Liver (tissue), 9 donors: ENCODE results near the gene TTC38. TPM values are rescaled to one million over a fixed set of nuclear protein-coding genes. Genes with fewer than 3 reads are reported as not detected.

ENCODE experiments used
- DNase-seq: peaks from one replicate; pipeline ENCODE4 v3.0.0-alpha.2; 2017; ENCODE audit warnings: low spot score
- H3K27ac ChIP-seq, 2 donors: one replicate each; pipeline ENCODE4 v1.7.0; 2013; ENCODE audit warnings: inconsistent platforms in 2 of 2, low read length in 2 of 2, control low read depth in 1 of 2, low read depth in 1 of 2, mild to moderate bottlenecking in 1 of 2
- H3K27me3 ChIP-seq, 4 donors: one replicate each; pipeline versions ENCODE4 v1.6.1 to v1.7.0; 2013; ENCODE audit warnings: low read length in 3 of 4, inconsistent platforms in 1 of 4, mild to moderate bottlenecking in 1 of 4, moderate library complexity in 1 of 4; ENCODE audit not compliant: control insufficient read depth in 4 of 4, insufficient read depth in 4 of 4
- H3K36me3 ChIP-seq, 4 donors: one replicate each; pipeline versions ENCODE4 v1.6.1 to v1.7.0; 2013; ENCODE audit warnings: low read length in 3 of 4, mild to moderate bottlenecking in 3 of 4, low read depth in 1 of 4, moderate library complexity in 1 of 4; ENCODE audit not compliant: control insufficient read depth in 4 of 4, insufficient read depth in 3 of 4
- H3K4me1 ChIP-seq, 4 donors: one replicate each; pipeline versions ENCODE4 v1.6.1 to v1.7.0; 2013; ENCODE audit warnings: low read length in 3 of 4, mild to moderate bottlenecking in 3 of 4, moderate library complexity in 1 of 4; ENCODE audit not compliant: control insufficient read depth in 4 of 4, insufficient read depth in 4 of 4
- H3K4me3 ChIP-seq, 3 donors: one replicate each; pipeline versions ENCODE4 v1.6.1 to v1.7.0; 2013; ENCODE audit warnings: low read length in 3 of 3, control low read depth in 1 of 3, low read depth in 1 of 3, mild to moderate bottlenecking in 1 of 3
- H3K9ac ChIP-seq, 2 donors: one replicate each; pipeline ENCODE4 v1.7.0; 2013; ENCODE audit warnings: low read length in 2 of 2, mild to moderate bottlenecking in 2 of 2, moderate library complexity in 2 of 2, control low read depth in 1 of 2, low read depth in 1 of 2
- H3K9me3 ChIP-seq, 4 donors: one replicate each; pipeline versions ENCODE4 v1.6.1 to v1.7.0; 2013; ENCODE audit warnings: low read length in 3 of 4; ENCODE audit not compliant: control insufficient read depth in 4 of 4
- EGR1 ChIP-seq, 2 donors: IDR thresholded peaks; 2 replicates each; pipeline ENCODE4 v1.6.1; 2016 to 2018; ENCODE audit warnings: antibody characterized with exemption in 2 of 2, low read depth in 2 of 2
- FOXA1 ChIP-seq: IDR thresholded peaks from 2 replicates; pipeline ENCODE4 v1.6.1; 2016; ENCODE audit warnings: antibody characterized with exemption
- FOXA2 ChIP-seq: IDR thresholded peaks from 2 replicates; pipeline ENCODE4 v1.6.1; 2016; ENCODE audit warnings: antibody characterized with exemption
- GABPA ChIP-seq, 2 donors: IDR thresholded peaks in 1 of 2; conservative IDR thresholded peaks in 1 of 2; 2 replicates each; pipeline ENCODE4 v1.6.1; 2016; ENCODE audit warnings: antibody characterized with exemption in 2 of 2, mild to moderate bottlenecking in 1 of 2, moderate library complexity in 1 of 2
- HNF4A ChIP-seq, 2 donors: conservative IDR thresholded peaks; 2 replicates each; pipeline ENCODE4 v1.6.1; 2016; ENCODE audit warnings: antibody characterized with exemption in 2 of 2, mild to moderate bottlenecking in 2 of 2
- JUND ChIP-seq, 2 donors: IDR thresholded peaks; 2 replicates each; pipeline ENCODE4 v1.6.1; 2016; ENCODE audit warnings: antibody characterized with exemption in 2 of 2
- NR2F2 ChIP-seq: IDR thresholded peaks from 2 replicates; pipeline ENCODE4 v1.6.1; 2016; ENCODE audit warnings: antibody characterized with exemption
- RAD21 ChIP-seq, 2 donors: IDR thresholded peaks; 2 replicates each; pipeline ENCODE4 v1.6.1; 2016; ENCODE audit warnings: antibody characterized with exemption in 2 of 2, mild to moderate bottlenecking in 2 of 2
- RXRA ChIP-seq, 2 donors: IDR thresholded peaks; 2 replicates each; pipeline ENCODE4 v1.6.1; 2017 to 2018; ENCODE audit warnings: antibody characterized with exemption in 2 of 2, mild to moderate bottlenecking in 1 of 2
- SP1 ChIP-seq: IDR thresholded peaks from 2 replicates; pipeline ENCODE4 v1.6.1; 2018; ENCODE audit warnings: antibody characterized with exemption, mild to moderate bottlenecking
- TAF1 ChIP-seq: conservative IDR thresholded peaks from 2 replicates; pipeline ENCODE4 v1.6.1; 2016; ENCODE audit warnings: antibody characterized with exemption, mild to moderate bottlenecking
- YY1 ChIP-seq: IDR thresholded peaks from 2 replicates; pipeline ENCODE4 v1.6.1; 2016; ENCODE audit warnings: antibody characterized with exemption, mild to moderate bottlenecking
- WGBS: extraction: QIAGEN DNeasy Blood & Tissue Kit; methylation state at CpG from one replicate; pipeline ENCODE4 v1.1.7; 2013; 5-methylcytosine and 5-hydroxymethylcytosine counted together
- polyA plus RNA-seq, 2 donors: library from polyadenylated mRNA; stranded (reverse) in 1 of 2; unstranded in 1 of 2; fragments of 200-250 nt in 1 of 2; fragments of >200 nt in 1 of 2; fragmentation: Nextera tagmentation in 1 of 2; extraction: Ambion mirVana in 1 of 2; gene quantifications; one replicate each; pipeline versions ENCODE4 v1.2.1 to v1.2.3, GENCODE V29; 2013 to 2015
- total RNA-seq, 2 donors: library from RNA; depleted of rRNA; stranded (reverse); fragments of >200 nt; gene quantifications; one replicate each; pipeline ENCODE4 v1.2.3, GENCODE V29; 2014
- TF ChIP-seq, protein P1 (sequence below): fragments of 150-350 bp; IDR thresholded peaks from 2 replicates; pipeline ENCODE4 v1.5.1; 2017; ENCODE audit warnings: improper control_type of control experiment, low read depth, low read length; ENCODE audit not compliant: missing input control
- TF ChIP-seq, protein P2 (sequence below): IDR thresholded peaks from 2 replicates; pipeline ENCODE4 v1.6.1; 2016; ENCODE audit warnings: antibody characterized with exemption
- TF ChIP-seq, protein P3 (sequence below): IDR thresholded peaks from 2 replicates; pipeline ENCODE4 v1.6.1; 2016; ENCODE audit warnings: antibody characterized with exemption
- donor health status: healthy.
- donor health status: healthy.
- donor health status: healthy.
- donor health status: healthy.
- donor health status: healthy.

TTC38 gene
- total and polyA plus RNA-seq, 4 donors, result 63.9 to 389 (median 128) TPM

DNA sequence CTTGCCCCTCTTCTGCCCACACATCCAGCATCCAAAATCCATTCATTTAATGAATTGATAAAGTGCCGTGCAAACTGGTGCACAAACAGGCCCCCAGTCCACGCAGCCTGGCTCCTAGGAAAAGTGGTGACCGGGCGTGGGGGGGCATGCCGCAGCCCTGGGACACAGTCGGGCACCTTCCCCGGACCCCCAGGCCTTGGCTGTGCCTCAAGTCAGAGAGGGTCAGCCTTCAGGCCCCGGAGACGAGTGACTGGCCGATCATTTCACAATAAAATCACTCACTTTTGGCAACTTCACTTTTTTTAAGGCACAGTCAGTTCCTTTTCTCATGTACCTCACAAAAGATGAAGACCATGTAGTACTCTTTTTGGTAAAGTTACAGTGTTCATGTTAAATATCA is 25.7 kb upstream of the TTC38 start:
- Histone ChIP-seq H3K4me3 (no peak overlapping the region), H3K9me3 (no peaks in the 10 kb centered on the region), H3K9ac (no peak overlapping the region), H3K27me3 (no peaks in the 10 kb centered on the region), H3K4me1 (peaks cover 4 to 24% (median 13%) of the 10 kb centered on the region in 4 donors), H3K27ac (no peak overlapping the region), H3K36me3 (peaks cover 5 to 24% (median 17%) of the 10 kb centered on the region in 4 donors)
- TF ChIP-seq, protein P1, sequence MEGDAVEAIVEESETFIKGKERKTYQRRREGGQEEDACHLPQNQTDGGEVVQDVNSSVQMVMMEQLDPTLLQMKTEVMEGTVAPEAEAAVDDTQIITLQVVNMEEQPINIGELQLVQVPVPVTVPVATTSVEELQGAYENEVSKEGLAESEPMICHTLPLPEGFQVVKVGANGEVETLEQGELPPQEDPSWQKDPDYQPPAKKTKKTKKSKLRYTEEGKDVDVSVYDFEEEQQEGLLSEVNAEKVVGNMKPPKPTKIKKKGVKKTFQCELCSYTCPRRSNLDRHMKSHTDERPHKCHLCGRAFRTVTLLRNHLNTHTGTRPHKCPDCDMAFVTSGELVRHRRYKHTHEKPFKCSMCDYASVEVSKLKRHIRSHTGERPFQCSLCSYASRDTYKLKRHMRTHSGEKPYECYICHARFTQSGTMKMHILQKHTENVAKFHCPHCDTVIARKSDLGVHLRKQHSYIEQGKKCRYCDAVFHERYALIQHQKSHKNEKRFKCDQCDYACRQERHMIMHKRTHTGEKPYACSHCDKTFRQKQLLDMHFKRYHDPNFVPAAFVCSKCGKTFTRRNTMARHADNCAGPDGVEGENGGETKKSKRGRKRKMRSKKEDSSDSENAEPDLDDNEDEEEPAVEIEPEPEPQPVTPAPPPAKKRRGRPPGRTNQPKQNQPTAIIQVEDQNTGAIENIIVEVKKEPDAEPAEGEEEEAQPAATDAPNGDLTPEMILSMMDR, result no peak
- TF ChIP-seq FOXA2 (no peak), EGR1 (IDR thresholded peaks at IDR 0.05; ENCODE audit: low read depth in 2 of 2) (no peak), GABPA (IDR thresholded peaks at IDR 0.05 in 1 of 2, conservative IDR thresholded peaks at IDR 0.05 in 1 of 2) (no peak), JUND (IDR thresholded peaks at IDR 0.05) (no peak), SP1 (no peak), RAD21 (IDR thresholded peaks at IDR 0.05) (no peak)
- no peak for DNase-seq
- whole genome bisulfite sequencing, result 90% methylated on average over 10 of the region's 10 CpGs

DNA sequence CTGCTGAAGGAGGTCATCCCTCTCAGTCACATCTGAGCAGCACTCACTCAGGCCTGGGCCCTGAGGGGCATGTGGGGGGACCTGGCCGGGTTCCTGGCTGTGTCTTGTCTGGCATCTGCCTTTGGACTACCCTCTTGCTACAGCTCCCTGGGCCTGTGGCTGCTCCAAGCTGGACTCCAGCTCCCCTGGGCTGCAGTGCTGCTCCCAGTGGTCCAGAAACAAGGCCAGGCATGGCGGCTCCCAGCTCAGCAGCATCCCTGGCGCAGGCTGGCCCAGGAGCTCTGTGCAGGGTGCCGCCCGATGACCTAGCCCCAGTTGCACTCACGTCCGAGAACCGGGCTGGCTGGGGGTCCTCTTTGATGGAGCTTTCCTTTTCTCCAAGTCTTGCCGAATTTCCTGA is 23.0 kb upstream of the TTC38 start:
- H3K27me3 ChIP-seq, result no peaks in the 10 kb centered on the region
- H3K9me3 ChIP-seq, result no peaks in the 10 kb centered on the region
- H3K4me1 ChIP-seq, result peaks cover 4 to 25% (median 12%) of the 10 kb centered on the region in 4 donors
- H3K27ac ChIP-seq, result no peak overlapping the region
- no peak overlapping the region for H3K4me3 ChIP-seq
- no peak for DNase-seq
- H3K9ac ChIP-seq, result no peak overlapping the region
- peaks cover 0 to 3% (median 0%) of the 10 kb centered on the region in 4 donors for H3K36me3 ChIP-seq
- WGBS, result 94% methylated on average over 9 of the region's 9 CpGs
- TF ChIP-seq JUND (IDR thresholded peaks at IDR 0.05) (no peak), EGR1 (IDR thresholded peaks at IDR 0.05; ENCODE audit: low read depth in 2 of 2) (no peak), FOXA1 (no peak), NR2F2 (no peak), HNF4A (conservative IDR thresholded peaks at IDR 0.05) (no peak)
- TF ChIP-seq, protein P2, sequence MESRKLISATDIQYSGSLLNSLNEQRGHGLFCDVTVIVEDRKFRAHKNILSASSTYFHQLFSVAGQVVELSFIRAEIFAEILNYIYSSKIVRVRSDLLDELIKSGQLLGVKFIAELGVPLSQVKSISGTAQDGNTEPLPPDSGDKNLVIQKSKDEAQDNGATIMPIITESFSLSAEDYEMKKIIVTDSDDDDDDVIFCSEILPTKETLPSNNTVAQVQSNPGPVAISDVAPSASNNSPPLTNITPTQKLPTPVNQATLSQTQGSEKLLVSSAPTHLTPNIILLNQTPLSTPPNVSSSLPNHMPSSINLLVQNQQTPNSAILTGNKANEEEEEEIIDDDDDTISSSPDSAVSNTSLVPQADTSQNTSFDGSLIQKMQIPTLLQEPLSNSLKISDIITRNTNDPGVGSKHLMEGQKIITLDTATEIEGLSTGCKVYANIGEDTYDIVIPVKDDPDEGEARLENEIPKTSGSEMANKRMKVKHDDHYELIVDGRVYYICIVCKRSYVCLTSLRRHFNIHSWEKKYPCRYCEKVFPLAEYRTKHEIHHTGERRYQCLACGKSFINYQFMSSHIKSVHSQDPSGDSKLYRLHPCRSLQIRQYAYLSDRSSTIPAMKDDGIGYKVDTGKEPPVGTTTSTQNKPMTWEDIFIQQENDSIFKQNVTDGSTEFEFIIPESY, result no peak
- TF ChIP-seq, protein P3, sequence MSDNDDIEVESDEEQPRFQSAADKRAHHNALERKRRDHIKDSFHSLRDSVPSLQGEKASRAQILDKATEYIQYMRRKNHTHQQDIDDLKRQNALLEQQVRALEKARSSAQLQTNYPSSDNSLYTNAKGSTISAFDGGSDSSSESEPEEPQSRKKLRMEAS, result no peak

DNA sequence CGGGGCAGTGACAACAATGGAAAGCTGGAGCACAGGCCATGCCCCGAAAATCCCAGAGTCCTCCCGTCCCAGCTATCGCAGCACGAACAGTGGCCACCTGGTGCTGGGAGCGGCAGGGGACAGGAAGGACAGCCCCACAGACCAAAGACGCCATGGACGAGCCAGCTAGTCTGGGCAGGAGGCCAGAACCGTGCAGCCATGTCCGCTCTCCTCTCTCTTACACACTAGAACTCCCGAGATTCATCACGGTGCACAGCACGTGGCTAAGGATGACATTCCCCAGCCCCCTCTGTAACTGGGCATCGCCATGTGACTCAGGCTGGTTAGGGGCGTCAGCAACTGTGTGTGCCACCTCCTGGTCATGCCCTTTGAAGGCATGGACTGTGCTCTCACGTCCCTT is 22.3 kb upstream of the TTC38 start:
- 43% methylated on average over 16 of the region's 16 CpGs for WGBS
- no peak for DNase-seq

More for the DNA sequence above, 22.3 kb upstream of the TTC38 start:
- no peaks in the 10 kb centered on the region for H3K9me3 ChIP-seq
- no peaks in the 10 kb centered on the region for H3K36me3 ChIP-seq
- peaks cover 0 to 21% (median 8%) of the 10 kb centered on the region in 4 donors for H3K4me1 ChIP-seq
- H3K27ac ChIP-seq, result no peak overlapping the region
- no peaks in the 10 kb centered on the region for H3K27me3 ChIP-seq
- no peak for TF ChIP-seq TAF1
- TF ChIP-seq YY1, result peak; percentile 70
- TF ChIP-seq RXRA (IDR thresholded peaks at IDR 0.05), result peak; percentile 15 to 51
- TF ChIP-seq, protein P3, result peak; percentile 29
- TF ChIP-seq, protein P2, result no peak
- peak in 1 of 2 donors; percentile 34 for TF ChIP-seq HNF4A (conservative IDR thresholded peaks at IDR 0.05)
- no peak overlapping the region for H3K4me3 ChIP-seq
- no peak overlapping the region for H3K9ac ChIP-seq
